A549 (cell line): ENCODE results near the gene NEURL3. TPM values are rescaled to one million over a fixed set of nuclear protein-coding genes. Genes with fewer than 3 reads are reported as not detected.

Experiments used
- ATAC-seq, 2 experiments: fragments of 200-7000 bp in 1 of 2; fragments of >200 bp in 1 of 2; cut with Nextera tagmentation in 1 of 2; cut with Tn5 transposase in 1 of 2; 3 replicates each; pipeline versions ENCODE4 v1.8.0 to v1.9.1; 2018 to 2020; ENCODE audit warnings: mild to moderate bottlenecking in 1 of 2, moderate library complexity in 1 of 2
- CTCF ChIA-PET: fragments of 300-600 bp; sonication (Branson Sonifier 250); formaldehyde crosslinking; extraction: SDS; loops from one replicate; lab custom pipeline; 2021; ENCODE audit warnings: antibody characterized with exemption, inconsistent platforms; lab: Yijun Ruan, JAX
- POLR2A ChIA-PET: fragments of 350-600 bp; formaldehyde crosslinking; extraction: SDS; loops from one replicate; lab custom pipeline; 2021; ENCODE audit warnings: antibody characterized with exemption, inconsistent platforms; lab: Yijun Ruan, JAX
- DNase-seq, 2 experiments: peaks; one replicate each; pipeline versions ENCODE4 v3.0.0 to v3.0.0-alpha.2; 2011 to 2016; ENCODE audit warnings: low read depth in 1 of 2, low spot score in 1 of 2
- FAIRE-seq: peaks from 2 replicates; lab custom pipeline; 2011; peaks lifted over from hg19 to GRCh38; lab: Jason Lieb, UNC
- H3K27ac ChIP-seq, 2 experiments: fragments of >200 bp; sonication (Bioruptor Twin); formaldehyde crosslinking; 3 replicates each; pipeline ENCODE4 v1.5.1; 2016 to 2017
- H3K4me1 ChIP-seq: fragments of >200 bp; sonication (Bioruptor Twin); formaldehyde crosslinking; 3 replicates; pipeline ENCODE4 v1.6.1; 2016
- H3K4me2 ChIP-seq: fragments of >200 bp; sonication (Bioruptor Twin); formaldehyde crosslinking; 3 replicates; pipeline ENCODE4 v1.6.1; 2016
- H3K4me3 ChIP-seq: fragments of >200 bp; sonication (Bioruptor Twin); formaldehyde crosslinking; 3 replicates; pipeline ENCODE4 v1.5.1; 2016
- H3K9me3 ChIP-seq: fragments of >200 bp; sonication (Bioruptor Twin); formaldehyde crosslinking; 3 replicates; pipeline ENCODE4 v1.6.1; 2016
- CEBPB ChIP-seq, 2 experiments: fragments of >200 bp in 1 of 2; sonication (Bioruptor Twin) in 1 of 2; formaldehyde crosslinking in 1 of 2; IDR thresholded peaks; 2 replicates each; pipeline ENCODE4 v1.6.1; 2012 to 2016
- CHD2 ChIP-seq: fragments of 150-350 bp; IDR thresholded peaks from 2 replicates; pipeline ENCODE4 v1.6.1; 2014; ENCODE audit warnings: low read length; ENCODE audit not compliant: partially characterized antibody
- CHD4 ChIP-seq: fragments of 200-600 bp; sonication (generic); IDR thresholded peaks from 2 replicates; pipeline ENCODE4 v1.6.1; 2016; ENCODE audit warnings: antibody characterized with exemption, mild to moderate bottlenecking, borderline replicate concordance
- EHF ChIP-seq: fragments of 250-450 bp; sonication (Bioruptor Pico); IDR thresholded peaks from 2 replicates; pipeline ENCODE4 v1.5.0; 2020; ENCODE audit warnings: mild to moderate bottlenecking
- EHMT2 ChIP-seq: fragments of 200-600 bp; sonication (generic); IDR thresholded peaks from 2 replicates; pipeline ENCODE4 v1.6.1; 2016; ENCODE audit warnings: antibody characterized with exemption, low read depth, mild to moderate bottlenecking, moderate library complexity
- EP300 ChIP-seq, 2 experiments: fragments of >200 bp; sonication (Bioruptor Twin); formaldehyde crosslinking; IDR thresholded peaks; 2 replicates in 1 of 2; 3 replicates in 1 of 2; pipeline ENCODE4 v1.6.1; 2016 to 2017
- FOSB ChIP-seq: fragments of 250-450 bp; sonication (Bioruptor Pico); IDR thresholded peaks from 2 replicates; pipeline ENCODE4 v1.5.0; 2020; ENCODE audit warnings: mild to moderate bottlenecking, moderate library complexity
- JUN ChIP-seq, 2 experiments: fragments of >200 bp; sonication (Bioruptor Twin); formaldehyde crosslinking; IDR thresholded peaks; 2 replicates in 1 of 2; 3 replicates in 1 of 2; pipeline ENCODE4 v1.6.1; 2016 to 2017
- KDM1A ChIP-seq: fragments of 200-600 bp; sonication (generic); IDR thresholded peaks from 2 replicates; pipeline ENCODE4 v1.6.1; 2016; ENCODE audit warnings: low read depth, mild to moderate bottlenecking
- RNF2 ChIP-seq: fragments of 200-600 bp; sonication (generic); IDR thresholded peaks from 2 replicates; pipeline ENCODE4 v1.6.1; 2016; ENCODE audit warnings: low read depth, mild to moderate bottlenecking, antibody characterized with exemption, moderate library complexity, borderline replicate concordance
- ZFP36 ChIP-seq: fragments of 450-650 bp; IDR thresholded peaks from 2 replicates; pipeline ENCODE4 v1.6.1; 2014; ENCODE audit warnings: borderline replicate concordance; ENCODE audit not compliant: partially characterized antibody
- WGBS: methylation state at CpG from one replicate; pipeline ENCODE4 v1.1.6; 2017; ENCODE audit errors: missing lambda C conversion rate; 5-methylcytosine and 5-hydroxymethylcytosine counted together
- polyA plus RNA-seq, 4 experiments: library from polyadenylated mRNA; depleted of rRNA in 3 of 4; stranded (reverse); fragments of >200 nt; fragmentation: RNase III in 1 of 4; extraction: RNeasy Plus Mini Kit Qiagen cat#74134 plus additional on column Dnase treatment in 1 of 4; gene quantifications; 2 replicates in 3 of 4; 3 replicates in 1 of 4; pipeline ENCODE4 v1.2.3, GENCODE V29; 2011 to 2017
- TF ChIP-seq, protein P1 (sequence below): IDR thresholded peaks from 2 replicates; pipeline ENCODE4 v1.6.1; 2012
- TF ChIP-seq, protein P2 (sequence below): fragments of 250-450 bp; sonication (Bioruptor Pico); IDR thresholded peaks from 2 replicates; pipeline ENCODE4 v1.5.0; 2021; ENCODE audit warnings: mild to moderate bottlenecking, moderate library complexity, borderline replicate concordance
- TF ChIP-seq, protein P3 (sequence below): fragments of 200-600 bp; sonication (generic); IDR thresholded peaks from 2 replicates; pipeline ENCODE4 v1.6.1; 2016; ENCODE audit warnings: antibody characterized with exemption, mild to moderate bottlenecking, moderate library complexity
- TF ChIP-seq, protein P4 (sequence below): fragments of >200 bp; sonication (Bioruptor Twin); formaldehyde crosslinking; IDR thresholded peaks from 2 replicates; pipeline ENCODE4 v1.6.1; 2016

Gene NEURL3
- polyA plus RNA-seq, 2 of the 4 experiments (the other 2 are of a cell fraction): 0.28 to 0.44 TPM

DNA sequence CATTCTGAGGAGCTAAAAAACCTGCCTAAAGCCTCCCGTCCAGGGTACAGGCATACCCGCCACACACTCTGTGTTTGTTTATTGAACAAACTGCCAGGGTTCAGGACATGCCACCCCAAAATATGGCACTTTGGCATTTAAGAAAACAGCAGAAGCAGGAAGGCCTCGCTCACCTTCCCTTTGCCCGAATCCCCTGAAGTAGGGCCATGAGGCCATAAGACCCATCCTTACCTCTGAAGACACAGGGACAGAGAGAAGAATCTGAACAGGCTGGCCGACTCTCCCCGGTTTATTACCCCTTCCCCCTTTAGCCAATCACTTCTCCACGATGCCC lies 1.7 kb upstream of the NEURL3 start:
- no peak for DNase-seq
- Histone ChIP-seq H3K9me3 (no peaks in the 10 kb centered on the region), H3K27ac (peak overlapping the region in 1 of 2 experiments; percentile 76; a peak in 2 of 6 replicates), H3K4me1 (peaks cover 28% of the 10 kb centered on the region), H3K4me3 (no peak overlapping the region), H3K4me2 (0 out of 3 replicates have a peak overlapping the region, but pooled peaks have one; percentile 21)
- no peak for FAIRE-seq
- TF ChIP-seq CHD2: no peak
- TF ChIP-seq CHD4: no peak
- TF ChIP-seq ZFP36: no peak
- TF ChIP-seq KDM1A: no peak
- TF ChIP-seq, protein P1, sequence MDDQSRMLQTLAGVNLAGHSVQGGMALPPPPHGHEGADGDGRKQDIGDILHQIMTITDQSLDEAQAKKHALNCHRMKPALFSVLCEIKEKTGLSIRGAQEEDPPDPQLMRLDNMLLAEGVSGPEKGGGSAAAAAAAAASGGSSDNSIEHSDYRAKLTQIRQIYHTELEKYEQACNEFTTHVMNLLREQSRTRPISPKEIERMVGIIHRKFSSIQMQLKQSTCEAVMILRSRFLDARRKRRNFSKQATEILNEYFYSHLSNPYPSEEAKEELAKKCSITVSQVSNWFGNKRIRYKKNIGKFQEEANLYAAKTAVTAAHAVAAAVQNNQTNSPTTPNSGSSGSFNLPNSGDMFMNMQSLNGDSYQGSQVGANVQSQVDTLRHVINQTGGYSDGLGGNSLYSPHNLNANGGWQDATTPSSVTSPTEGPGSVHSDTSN: no peak
- no peak for TF ChIP-seq EHMT2
- no peak for ATAC-seq
- ChIA-PET POLR2A (no interaction called here), CTCF (interaction anchor here (1.3 to 14.7 kb wide), 7 partner anchors 10 to 157 kb away, joined by 5 to 447 read pairs (median 25); no protein-coding TSS in a partner anchor)
- WGBS: 85% methylated on average over 7 of the region's 7 CpGs

DNA sequence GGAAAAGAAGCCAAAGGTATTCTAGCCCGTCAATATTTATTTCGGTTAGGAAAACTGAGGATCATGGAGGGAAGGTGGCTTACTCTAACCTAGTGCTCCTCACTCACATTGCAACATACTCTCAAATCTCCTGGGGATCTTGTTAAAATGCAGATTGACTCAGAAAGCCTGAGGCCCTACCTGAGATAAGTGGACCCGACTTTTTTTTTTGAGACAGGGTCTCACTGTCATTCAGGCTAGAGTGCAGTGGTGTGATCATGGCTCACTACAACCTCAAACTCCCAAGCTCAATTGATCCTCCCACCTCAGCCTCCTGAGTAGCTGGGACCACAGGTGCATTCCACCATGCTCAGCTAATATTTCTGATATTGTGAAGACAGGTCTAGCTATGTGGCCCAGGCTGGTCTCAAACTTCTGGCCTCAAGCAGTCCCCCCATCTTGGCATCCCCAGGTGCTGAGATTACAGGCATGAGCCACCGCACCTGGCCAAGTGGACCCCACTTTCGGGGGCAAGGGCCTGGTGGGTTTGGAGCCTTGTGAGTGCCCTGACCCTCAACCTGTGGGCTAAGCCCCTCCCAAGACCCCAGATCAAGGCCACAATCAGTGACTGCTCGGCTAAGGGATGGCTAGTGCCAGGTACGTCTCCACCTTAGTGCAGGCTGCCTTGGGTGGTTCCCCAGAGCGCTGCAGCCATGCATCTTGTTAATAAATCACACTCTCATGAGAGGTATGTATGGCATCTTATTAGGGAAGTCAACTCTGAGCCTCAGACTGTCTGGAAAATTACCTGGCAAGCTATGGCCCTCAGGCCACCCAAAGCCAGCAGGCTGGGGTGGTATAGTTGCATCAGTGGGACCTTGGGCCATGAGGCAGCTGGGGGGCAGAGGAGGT lies 1.1 kb upstream of the NEURL3 start:
- no peak for FAIRE-seq
- WGBS: 84% methylated on average over 6 of the region's 8 CpGs

DNA sequence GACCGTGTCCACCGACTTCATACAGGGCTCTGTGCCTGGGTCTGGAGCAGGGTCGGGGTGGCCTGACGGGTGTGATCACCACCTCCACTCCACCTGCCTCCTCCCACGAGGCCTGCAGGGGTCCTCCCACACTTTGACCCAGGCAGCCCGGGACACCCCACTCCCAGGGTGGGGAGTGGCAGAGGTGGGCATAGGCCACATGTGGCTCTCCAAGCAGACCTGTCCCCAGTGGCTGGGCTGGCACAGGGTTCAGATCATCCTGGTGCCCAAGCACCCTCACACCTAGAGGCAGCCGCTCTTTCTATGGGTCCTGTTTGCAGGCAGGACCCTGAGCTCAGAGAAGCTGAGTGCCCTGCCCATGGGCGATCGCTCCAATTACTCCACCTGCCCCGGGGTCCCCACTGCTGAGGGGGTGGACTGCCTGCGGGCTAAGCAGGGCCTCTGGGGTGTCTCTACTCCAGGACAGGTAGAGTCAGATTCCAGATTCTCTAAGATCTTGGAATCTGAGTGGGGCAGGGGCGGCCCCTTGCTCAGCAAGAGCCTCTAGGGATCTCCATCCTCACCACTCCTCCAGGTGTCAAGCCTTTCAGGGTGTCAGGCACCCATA lies 1.4 kb downstream of the NEURL3 start:
- WGBS: 89% methylated on average over 5 of the region's 12 CpGs
- Histone ChIP-seq H3K27ac (peak overlapping the region in 1 of 2 experiments; percentile 35; a peak in 2 of 6 replicates), H3K4me2 (no peak overlapping the region), H3K9me3 (no peaks in the 10 kb centered on the region), H3K4me1 (peaks cover 28% of the 10 kb centered on the region), H3K4me3 (no peak overlapping the region)
- ATAC-seq (no peak), FAIRE-seq (no peak), DNase-seq (no peak)
- TF ChIP-seq EP300 (IDR thresholded peaks at IDR 0.05) (no peak), FOSB (CRISPR knock-in tag) (no peak), KDM1A (no peak), JUN (IDR thresholded peaks at IDR 0.05) (no peak), RNF2 (no peak)
- TF ChIP-seq, protein P2, sequence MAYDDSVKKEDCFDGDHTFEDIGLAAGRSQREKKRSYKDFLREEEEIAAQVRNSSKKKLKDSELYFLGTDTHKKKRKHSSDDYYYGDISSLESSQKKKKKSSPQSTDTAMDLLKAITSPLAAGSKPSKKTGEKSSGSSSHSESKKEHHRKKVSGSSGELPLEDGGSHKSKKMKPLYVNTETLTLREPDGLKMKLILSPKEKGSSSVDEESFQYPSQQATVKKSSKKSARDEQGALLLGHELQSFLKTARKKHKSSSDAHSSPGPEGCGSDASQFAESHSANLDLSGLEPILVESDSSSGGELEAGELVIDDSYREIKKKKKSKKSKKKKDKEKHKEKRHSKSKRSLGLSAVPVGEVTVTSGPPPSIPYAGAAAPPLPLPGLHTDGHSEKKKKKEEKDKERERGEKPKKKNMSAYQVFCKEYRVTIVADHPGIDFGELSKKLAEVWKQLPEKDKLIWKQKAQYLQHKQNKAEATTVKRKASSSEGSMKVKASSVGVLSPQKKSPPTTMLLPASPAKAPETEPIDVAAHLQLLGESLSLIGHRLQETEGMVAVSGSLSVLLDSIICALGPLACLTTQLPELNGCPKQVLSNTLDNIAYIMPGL (CRISPR knock-in tag): no peak
- TF ChIP-seq, protein P3, sequence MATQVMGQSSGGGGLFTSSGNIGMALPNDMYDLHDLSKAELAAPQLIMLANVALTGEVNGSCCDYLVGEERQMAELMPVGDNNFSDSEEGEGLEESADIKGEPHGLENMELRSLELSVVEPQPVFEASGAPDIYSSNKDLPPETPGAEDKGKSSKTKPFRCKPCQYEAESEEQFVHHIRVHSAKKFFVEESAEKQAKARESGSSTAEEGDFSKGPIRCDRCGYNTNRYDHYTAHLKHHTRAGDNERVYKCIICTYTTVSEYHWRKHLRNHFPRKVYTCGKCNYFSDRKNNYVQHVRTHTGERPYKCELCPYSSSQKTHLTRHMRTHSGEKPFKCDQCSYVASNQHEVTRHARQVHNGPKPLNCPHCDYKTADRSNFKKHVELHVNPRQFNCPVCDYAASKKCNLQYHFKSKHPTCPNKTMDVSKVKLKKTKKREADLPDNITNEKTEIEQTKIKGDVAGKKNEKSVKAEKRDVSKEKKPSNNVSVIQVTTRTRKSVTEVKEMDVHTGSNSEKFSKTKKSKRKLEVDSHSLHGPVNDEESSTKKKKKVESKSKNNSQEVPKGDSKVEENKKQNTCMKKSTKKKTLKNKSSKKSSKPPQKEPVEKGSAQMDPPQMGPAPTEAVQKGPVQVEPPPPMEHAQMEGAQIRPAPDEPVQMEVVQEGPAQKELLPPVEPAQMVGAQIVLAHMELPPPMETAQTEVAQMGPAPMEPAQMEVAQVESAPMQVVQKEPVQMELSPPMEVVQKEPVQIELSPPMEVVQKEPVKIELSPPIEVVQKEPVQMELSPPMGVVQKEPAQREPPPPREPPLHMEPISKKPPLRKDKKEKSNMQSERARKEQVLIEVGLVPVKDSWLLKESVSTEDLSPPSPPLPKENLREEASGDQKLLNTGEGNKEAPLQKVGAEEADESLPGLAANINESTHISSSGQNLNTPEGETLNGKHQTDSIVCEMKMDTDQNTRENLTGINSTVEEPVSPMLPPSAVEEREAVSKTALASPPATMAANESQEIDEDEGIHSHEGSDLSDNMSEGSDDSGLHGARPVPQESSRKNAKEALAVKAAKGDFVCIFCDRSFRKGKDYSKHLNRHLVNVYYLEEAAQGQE: no peak
- TF ChIP-seq, protein P4, sequence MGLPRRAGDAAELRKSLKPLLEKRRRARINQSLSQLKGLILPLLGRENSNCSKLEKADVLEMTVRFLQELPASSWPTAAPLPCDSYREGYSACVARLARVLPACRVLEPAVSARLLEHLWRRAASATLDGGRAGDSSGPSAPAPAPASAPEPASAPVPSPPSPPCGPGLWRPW: no peak
- CTCF ChIA-PET: interaction anchor here (0.6 to 14.7 kb wide), 4 partner anchors 18 to 365 kb away, joined by 3 to 447 read pairs (median 5); partner anchors contain the start of gene ASTL
- POLR2A ChIA-PET: no interaction called here

More for the DNA sequence above, 1.1 kb upstream of the NEURL3 start:
- ATAC-seq (no peak), DNase-seq (no peak)
- peak in 1 of 2 experiments; percentile 11; a peak in 1 of 4 replicates for TF ChIP-seq CEBPB (IDR thresholded peaks at IDR 0.05)
- no peak for TF ChIP-seq JUN (IDR thresholded peaks at IDR 0.05)
- TF ChIP-seq EHF (CRISPR knock-in tag): no peak
- CTCF ChIA-PET: interaction anchor here (0.9 to 14.7 kb wide), 9 partner anchors 9 to 368 kb away, joined by 3 to 447 read pairs (median 4); partner anchors contain the start of gene ASTL
- POLR2A ChIA-PET: interaction anchor here (0.9 kb wide), 1 partner anchor 298 kb away, joined by 3 read pairs; the partner anchor contains the start of gene STARD7
- Histone ChIP-seq H3K27ac (peak overlapping the region in 1 of 2 experiments; percentile 76; a peak in 2 of 6 replicates), H3K4me3 (no peak overlapping the region), H3K4me1 (peaks cover 28% of the 10 kb centered on the region), H3K4me2 (peak overlapping the region; percentile 76), H3K9me3 (no peaks in the 10 kb centered on the region)
